HCT116 (cell line): ENCODE data around the gene GRB7. TPM values are rescaled to one million over a fixed set of nuclear protein-coding genes. Genes with fewer than 3 reads are reported as not detected.

Source experiments
- ATAC-seq: fragments of 200-7000 bp; cut with Tn5 transposase; 2 replicates; pipeline ENCODE4 v1.9.1; 2020; ENCODE audit warnings: mild to moderate bottlenecking, moderate library complexity
- BruUV-seq: library from RNA; stranded (reverse); fragments of 400-500 nt; replicated peaks from 2 replicates; lab custom pipeline; 2021; lab: Mats Ljungman, UMichigan
- CTCF ChIA-PET: fragments of 300-600 bp; sonication (Branson Sonifier 250); formaldehyde crosslinking; loops from one replicate; lab custom pipeline; 2021; ENCODE audit warnings: antibody characterized with exemption; lab: Charles Lee
- POLR2A ChIA-PET: fragments of 300-600, 350-600 bp; sonication (Branson Sonifier 250); formaldehyde crosslinking; loops from one replicate; lab custom pipeline; 2021; ENCODE audit warnings: antibody characterized with exemption; lab: Charles Lee
- RAD21 ChIA-PET, 2 experiments: fragments of 300-600 bp; sonication (Branson Sonifier 250); formaldehyde crosslinking; loops; one replicate each; lab custom pipeline; 2023; ENCODE audit warnings: low total read pairs in 2 of 2; ENCODE audit not compliant: uncharacterized antibody in 2 of 2, unreplicated experiment in 2 of 2, low non-redundant PET in 1 of 2; lab: Charles Lee
- DNase-seq: peaks from one replicate; pipeline ENCODE4 v3.0.0-alpha.2; 2010; ENCODE audit warnings: low read depth, low spot score
- H2AFZ ChIP-seq: fragments of 200-600 bp; shearing (Covaris generic), sonication (generic); 2 replicates; pipeline ENCODE4 v1.6.1; 2017; ENCODE audit warnings: low read depth, mixed run types, mixed read lengths, antibody characterized with exemption, low read length; ENCODE audit not compliant: poor library complexity, severe bottlenecking
- H3K27ac ChIP-seq: 2 replicates; pipeline ENCODE4 v1.5.1; 2012; ENCODE audit warnings: low read depth, low read length
- H3K27me3 ChIP-seq: fragments of 200-600 bp; sonication (generic); 2 replicates; pipeline ENCODE4 v1.6.1; 2016; ENCODE audit warnings: mixed run types, low read length, mixed read lengths; ENCODE audit not compliant: insufficient read depth
- H3K36me3 ChIP-seq, 2 experiments: fragments of 200-500 bp in 1 of 2; fragments of 200-600 bp in 1 of 2; sonication (Bioruptor generic) in 1 of 2; sonication (generic) in 1 of 2; 2 replicates each; pipeline versions ENCODE4 v1.5.1 to v1.6.1; 2014 to 2016; ENCODE audit warnings: low read length in 2 of 2, inconsistent platforms in 1 of 2, mixed read lengths in 1 of 2, mixed run types in 1 of 2; ENCODE audit not compliant: insufficient read depth in 2 of 2, control insufficient read depth in 1 of 2
- H3K4me1 ChIP-seq, 2 experiments: fragments of 200-600 bp in 1 of 2; sonication (generic) in 1 of 2; 2 replicates each; pipeline versions ENCODE4 v1.5.1 to v1.6.1; 2012 to 2017; ENCODE audit warnings: low read length in 2 of 2, inconsistent platforms in 1 of 2, mild to moderate bottlenecking in 1 of 2, mixed read lengths in 1 of 2, mixed run types in 1 of 2, moderate library complexity in 1 of 2; ENCODE audit not compliant: insufficient read depth in 2 of 2, control insufficient read depth in 1 of 2
- H3K4me2 ChIP-seq: fragments of 200-600 bp; sonication (generic); 2 replicates; pipeline ENCODE4 v1.6.1; 2017; ENCODE audit warnings: mixed run types, low read length, mixed read lengths
- H3K4me3 ChIP-seq, 2 experiments: fragments of 200-600 bp in 1 of 2; sonication (generic) in 1 of 2; replicated peaks in 1 of 2; 2 replicates each; pipeline ENCODE4 v1.5.1; 2011 to 2016; ENCODE audit warnings: low read length in 2 of 2, control low read depth in 1 of 2, low read depth in 1 of 2, mild to moderate bottlenecking in 1 of 2, mixed read lengths in 1 of 2, mixed run types in 1 of 2
- H3K79me2 ChIP-seq: fragments of 200-600 bp; sonication (generic); 2 replicates; pipeline ENCODE4 v1.6.1; 2017; ENCODE audit warnings: mild to moderate bottlenecking, mixed run types, low read length, moderate library complexity, mixed read lengths; ENCODE audit not compliant: insufficient read depth
- H3K9ac ChIP-seq: fragments of 200-600 bp; sonication (generic); 2 replicates; pipeline ENCODE4 v1.6.1; 2016; ENCODE audit warnings: low read length, mixed read lengths
- H3K9me2 ChIP-seq: fragments of 200-600 bp; sonication (generic), shearing (Covaris generic); 2 replicates; pipeline ENCODE4 v1.6.1; 2017; ENCODE audit warnings: mixed run types, mild to moderate bottlenecking, moderate library complexity; ENCODE audit not compliant: insufficient read depth
- H3K9me3 ChIP-seq, 2 experiments: fragments of 200-500 bp in 1 of 2; fragments of 200-600 bp in 1 of 2; sonication (Bioruptor generic) in 1 of 2; sonication (generic) in 1 of 2; 2 replicates each; pipeline ENCODE4 v1.6.1; 2014 to 2017; ENCODE audit warnings: low read length in 2 of 2, mixed read lengths in 2 of 2, inconsistent platforms in 1 of 2, low read depth in 1 of 2, mild to moderate bottlenecking in 1 of 2, mixed run types in 1 of 2, moderate library complexity in 1 of 2; ENCODE audit not compliant: control insufficient read depth in 1 of 2, insufficient read depth in 1 of 2
- H4K20me1 ChIP-seq: fragments of 200-600 bp; sonication (generic), shearing (Covaris generic); 2 replicates; pipeline ENCODE4 v1.6.1; 2017; ENCODE audit warnings: mixed run types, mild to moderate bottlenecking, moderate library complexity; ENCODE audit not compliant: insufficient read depth
- CBX3 ChIP-seq: IDR thresholded peaks from 2 replicates; pipeline ENCODE4 v1.6.1; 2012; ENCODE audit warnings: low read depth
- CEBPB ChIP-seq: IDR thresholded peaks from 2 replicates; pipeline ENCODE4 v1.6.1; 2012; ENCODE audit warnings: low read depth
- CTCF ChIP-seq, 3 experiments: fragments of 200-600 bp in 1 of 3; sonication (generic) in 1 of 3; IDR thresholded peaks in 2 of 3; conservative IDR thresholded peaks in 1 of 3; 2 replicates each; pipeline ENCODE4 v1.5.1; 2012 to 2017; ENCODE audit warnings: low read depth in 2 of 3, low read length in 2 of 3, antibody characterized with exemption in 1 of 3, borderline replicate concordance in 1 of 3, control low read depth in 1 of 3, mild to moderate bottlenecking in 1 of 3, mixed read lengths in 1 of 3, mixed run types in 1 of 3, moderate library complexity in 1 of 3; ENCODE audit not compliant: insufficient read depth in 1 of 3
- EGR1 ChIP-seq: IDR thresholded peaks from 2 replicates; pipeline ENCODE4 v1.6.1; 2012; ENCODE audit warnings: low read depth
- EZH2 ChIP-seq: fragments of 200-600 bp; sonication (generic); IDR thresholded peaks from 2 replicates; pipeline ENCODE4 v1.6.1; 2017; ENCODE audit warnings: antibody characterized with exemption, mixed run types
- EZH2phosphoT487 ChIP-seq: fragments of 200-600 bp; IDR thresholded peaks from 2 replicates; pipeline ENCODE4 v1.6.1; 2018; ENCODE audit warnings: antibody characterized with exemption, borderline replicate concordance
- JUND ChIP-seq: IDR thresholded peaks from 2 replicates; pipeline ENCODE4 v1.6.1; 2012
- POLR2A ChIP-seq: IDR thresholded peaks from 2 replicates; pipeline ENCODE4 v1.7.0; 2011; ENCODE audit warnings: borderline replicate concordance; ENCODE audit not compliant: insufficient read depth, insufficient read length; ENCODE audit errors: extremely low read depth
- POLR2AphosphoS5 ChIP-seq: IDR thresholded peaks from 2 replicates; pipeline ENCODE4 v1.6.1; 2011; ENCODE audit warnings: mild to moderate bottlenecking, low read depth, low read length, moderate library complexity
- RAD21 ChIP-seq: IDR thresholded peaks from 2 replicates; pipeline ENCODE4 v1.6.1; 2012; ENCODE audit warnings: low read depth, mild to moderate bottlenecking
- REST ChIP-seq: IDR thresholded peaks from 2 replicates; pipeline ENCODE4 v1.6.1; 2012; ENCODE audit warnings: low read depth
- TCF7L2 ChIP-seq: IDR thresholded peaks from 2 replicates; pipeline ENCODE4 v1.7.0; 2011; ENCODE audit warnings: borderline replicate concordance, inconsistent platforms; ENCODE audit not compliant: insufficient read depth, insufficient read length; ENCODE audit errors: extremely low read depth
- YY1 ChIP-seq: IDR thresholded peaks from 2 replicates; pipeline ENCODE4 v1.6.1; 2011; ENCODE audit warnings: low read length, low read depth, moderate library complexity, mild to moderate bottlenecking; ENCODE audit not compliant: insufficient replicate concordance; ENCODE audit errors: extremely low read depth
- ZFX ChIP-seq: fragments of 450-650 bp; IDR thresholded peaks from 2 replicates; pipeline ENCODE4 v1.6.1; 2017
- ZNF274 ChIP-seq: fragments of 200-500 bp; sonication (Bioruptor generic); IDR thresholded peaks from 2 replicates; pipeline ENCODE4 v1.6.1; 2014; ENCODE audit warnings: mild to moderate bottlenecking, low read depth, low read length, inconsistent platforms
- intact Hi-C: fragments of 100-400 bp; cut with micrococcal nuclease; formaldehyde crosslinking; loops from 2 replicates; pipeline ENCODE4 v1.10.0; 2022
- total RNA-seq: library from RNA; stranded (reverse); gene quantifications from one replicate; pipeline ENCODE4 v1.2.1, GENCODE V29; 2021; ENCODE audit not compliant: unreplicated experiment

The GRB7 gene
- total RNA-seq, 1 experiment from 2014 or later = 51.9 TPM

- no peak for TF ChIP-seq TCF7L2
- no peak for TF ChIP-seq RAD21
These were observed 32.3 kb downstream of the GRB7 start (continued) for GRCh38 chr17:39769974-39770587.

- no peak for ATAC-seq
These were observed 34.7 kb downstream of the GRB7 start for GRCh38 chr17:39772415-39772814.

More at GRCh38 chr17:39772415-39772814, 34.7 kb downstream of the GRB7 start:
- H3K9ac ChIP-seq = no peak overlapping the region
- H4K20me1 ChIP-seq = no peaks in the 10 kb centered on the region
- no peaks in the 10 kb centered on the region for H3K79me2 ChIP-seq
- H3K27me3 ChIP-seq = peaks cover 11% of the 10 kb centered on the region; the same call in 1 of the 2 replicates
- no peaks in the 10 kb centered on the region for H3K9me3 ChIP-seq
- H3K27ac ChIP-seq = no peak overlapping the region
- intact Hi-C loops = no loop called here
- no peaks in the 10 kb centered on the region for H3K9me2 ChIP-seq
- ChIA-PET RAD21 (no interaction called here), POLR2A (no interaction called here), CTCF (no interaction called here)
- TF ChIP-seq REST (no peak), CBX3 (no peak), EZH2phosphoT487 (no peak), TCF7L2 (no peak), JUND (no peak), POLR2A (no peak), ZNF274 (no peak), EZH2 (no peak), RAD21 (no peak), YY1 (no peak), CTCF (IDR thresholded peaks at IDR 0.05 in 2 of 3, conservative IDR thresholded peaks at IDR 0.05 in 1 of 3; ENCODE audit: borderline replicate concordance in 1 of 3, insufficient read depth in 1 of 3, low read depth in 2 of 3, low read length in 2 of 3) (no peak), CEBPB (no peak), ZFX (no peak), POLR2AphosphoS5 (no peak), EGR1 (no peak)
- H3K36me3 ChIP-seq = no peaks in the 10 kb centered on the region
- H3K4me1 ChIP-seq = peaks cover 12 to 28% of the 10 kb centered on the region in 2 experiments
- BruUV-seq = no TSS peak
- no peak overlapping the region for H3K4me2 ChIP-seq
- no peak overlapping the region for H2AFZ ChIP-seq
- H3K4me3 ChIP-seq = no peak overlapping the region
- no peak for DNase-seq
